Measurements from ENCODE around the gene ZNF200.
"Not testable (repeated sequence)": the region's sequence is repeated elsewhere in the genome, so short reads cannot be mapped to it uniquely, and the experiment has no call there.

ZNF200 gene

GRCh38 chr16:3249451-3249850, 14.5 kb upstream of the ZNF200 start:
- no peak for DNase-seq

GRCh38 chr16:3249020-3249419, 14.1 kb upstream of the ZNF200 start:
- no peak for DNase-seq

GRCh38 chr16:3248596-3248995, 13.6 kb upstream of the ZNF200 start:
- no peak for DNase-seq

- DNase-seq = no peak
Measured at GRCh38 chr16:3246876-3247275, 11.9 kb upstream of the ZNF200 start.

GRCh38 chr16:3246002-3246401, 11.0 kb upstream of the ZNF200 start:
- no peak for DNase-seq

- no peak for DNase-seq
Measured at GRCh38 chr16:3243882-3244281, 8.9 kb upstream of the ZNF200 start.

GRCh38 chr16:3242709-3243108, 7.8 kb upstream of the ZNF200 start:
- DNase-seq = no peak

- no peak for DNase-seq
Measured at GRCh38 chr16:3241761-3242160, 6.8 kb upstream of the ZNF200 start.

- peak; percentile 34 for DNase-seq
Measured at GRCh38 chr16:3235856-3236669, 1.1 kb upstream of the ZNF200 start.

- DNase-seq = no peak
Measured at GRCh38 chr16:3234543-3234856, 458 bp downstream of the ZNF200 start.

GRCh38 chr16:3223913-3224515, 10.9 kb downstream of the ZNF200 start:
- DNase-seq = no peak

- DNase-seq = no peak
Measured at GRCh38 chr16:3220839-3221238, 14.1 kb downstream of the ZNF200 start.

GRCh38 chr16:3216263-3216640, 18.7 kb downstream of the ZNF200 start:
- no peak for DNase-seq

- DNase-seq = no peak
Measured at GRCh38 chr16:3215601-3216262, 19.2 kb downstream of the ZNF200 start.

- DNase-seq = no peak
Measured at GRCh38 chr16:3214904-3215600, 19.9 kb downstream of the ZNF200 start.

GRCh38 chr16:3212567-3212966, 22.4 kb downstream of the ZNF200 start:
- DNase-seq = no peak

- no peak for DNase-seq
Measured at GRCh38 chr16:3212006-3212405, 23.0 kb downstream of the ZNF200 start.

GRCh38 chr16:3207086-3207953, 27.6 kb downstream of the ZNF200 start:
- no peak for DNase-seq

GRCh38 chr16:3205939-3206338, 29.0 kb downstream of the ZNF200 start:
- DNase-seq = not testable (repeated sequence)

- no peak for DNase-seq
Measured at GRCh38 chr16:3202903-3203539, 31.9 kb downstream of the ZNF200 start.

GRCh38 chr16:3198334-3199072, 36.5 kb downstream of the ZNF200 start:
- DNase-seq = no peak

All from activated naive CD4-positive, alpha-beta T cell treated with anti-CD3 and anti-CD28 coated beads, Interleukin-2, amount 50 U/mL, for 16 hours (primary cell).